Mesendoderm (in vitro differentiated cells): ENCODE results near the gene MORF4L2. TPM values are rescaled to one million over a fixed set of nuclear protein-coding genes. Genes with fewer than 3 reads are reported as not detected.

Experiments
- DNase-seq: peaks from one replicate; pipeline ENCODE4 v3.0.0; 2013
- H2AK5ac ChIP-seq: 2 replicates; pipeline ENCODE4 v1.6.1; 2013; ENCODE audit warnings: low read length, inconsistent platforms
- H2BK120ac ChIP-seq: 2 replicates; pipeline ENCODE4 v1.6.1; 2013; ENCODE audit warnings: low read depth, mild to moderate bottlenecking, low read length, moderate library complexity, mixed read lengths
- H2BK15ac ChIP-seq: replicated peaks from 2 replicates; pipeline ENCODE4 v1.6.1; 2013; ENCODE audit warnings: low read depth, mild to moderate bottlenecking, moderate library complexity
- H2BK5ac ChIP-seq: 2 replicates; pipeline ENCODE4 v1.6.1; 2013; ENCODE audit warnings: low read length, inconsistent platforms
- H3K18ac ChIP-seq: 2 replicates; pipeline ENCODE4 v1.6.1; 2013; ENCODE audit warnings: mild to moderate bottlenecking, low read length, mixed read lengths
- H3K23ac ChIP-seq: one replicate; pipeline ENCODE4 v1.6.1; 2013; ENCODE audit warnings: low read length
- H3K27ac ChIP-seq: 2 replicates; pipeline ENCODE4 v1.5.1; 2013; ENCODE audit warnings: low read depth, mild to moderate bottlenecking, inconsistent platforms, low read length, moderate library complexity
- H3K27me3 ChIP-seq: 2 replicates; pipeline ENCODE4 v1.6.1; 2013; ENCODE audit warnings: low read length, control low read depth, mild to moderate bottlenecking, inconsistent platforms; ENCODE audit not compliant: insufficient read depth, poor library complexity
- H3K36me3 ChIP-seq: 2 replicates; pipeline ENCODE4 v1.6.1; 2013; ENCODE audit warnings: low read length, inconsistent platforms; ENCODE audit not compliant: control insufficient read depth, insufficient read depth
- H3K4ac ChIP-seq: one replicate; pipeline ENCODE4 v1.6.1; 2013; ENCODE audit warnings: low read depth, mild to moderate bottlenecking, low read length, moderate library complexity
- H3K4me1 ChIP-seq: 2 replicates; pipeline ENCODE4 v1.6.1; 2013; ENCODE audit warnings: low read depth, low read length, inconsistent platforms; ENCODE audit not compliant: control insufficient read depth
- H3K4me2 ChIP-seq: 2 replicates; pipeline ENCODE4 v1.6.1; 2013; ENCODE audit warnings: low read length
- H3K4me3 ChIP-seq: 2 replicates; pipeline ENCODE4 v1.5.1; 2013; ENCODE audit warnings: mild to moderate bottlenecking, low read length
- H3K56ac ChIP-seq: one replicate; pipeline ENCODE4 v1.6.1; 2013; ENCODE audit warnings: low read length
- H3K79me1 ChIP-seq: 2 replicates; pipeline ENCODE4 v1.6.1; 2013; ENCODE audit warnings: low read length, inconsistent platforms
- H3K79me2 ChIP-seq: 2 replicates; pipeline ENCODE4 v1.6.1; 2013; ENCODE audit warnings: mild to moderate bottlenecking, low read length; ENCODE audit not compliant: control insufficient read depth, insufficient read depth
- H3K9ac ChIP-seq: 2 replicates; pipeline ENCODE4 v1.6.1; 2013; ENCODE audit warnings: low read length, inconsistent platforms
- H4K5ac ChIP-seq: one replicate; pipeline ENCODE4 v1.6.1; 2013; ENCODE audit warnings: low read length
- H4K8ac ChIP-seq: one replicate; pipeline ENCODE4 v1.6.1; 2013; ENCODE audit warnings: low read depth, mild to moderate bottlenecking, control low read depth, low read length, moderate library complexity
- WGBS: extraction: QIAGEN DNeasy Blood & Tissue Kit; methylation state at CpG from one replicate; pipeline ENCODE4 v1.1.7; 2013; ENCODE audit warnings: low lambda C conversion rate, missing lambda C conversion rate; ENCODE audit not compliant: insufficient coverage; ENCODE audit errors: extremely low coverage; 5-methylcytosine and 5-hydroxymethylcytosine counted together
- polyA plus RNA-seq, 2 experiments: library from polyadenylated mRNA; stranded (reverse); fragments of 200-250 nt; gene quantifications; one replicate each; pipeline ENCODE4 v1.2.3, GENCODE V29; 2013

The MORF4L2 gene
- 337 TPM for polyA plus RNA-seq (2013, experiment 1 of 2)
- 337 TPM for polyA plus RNA-seq (2013, experiment 2 of 2)

DNA sequence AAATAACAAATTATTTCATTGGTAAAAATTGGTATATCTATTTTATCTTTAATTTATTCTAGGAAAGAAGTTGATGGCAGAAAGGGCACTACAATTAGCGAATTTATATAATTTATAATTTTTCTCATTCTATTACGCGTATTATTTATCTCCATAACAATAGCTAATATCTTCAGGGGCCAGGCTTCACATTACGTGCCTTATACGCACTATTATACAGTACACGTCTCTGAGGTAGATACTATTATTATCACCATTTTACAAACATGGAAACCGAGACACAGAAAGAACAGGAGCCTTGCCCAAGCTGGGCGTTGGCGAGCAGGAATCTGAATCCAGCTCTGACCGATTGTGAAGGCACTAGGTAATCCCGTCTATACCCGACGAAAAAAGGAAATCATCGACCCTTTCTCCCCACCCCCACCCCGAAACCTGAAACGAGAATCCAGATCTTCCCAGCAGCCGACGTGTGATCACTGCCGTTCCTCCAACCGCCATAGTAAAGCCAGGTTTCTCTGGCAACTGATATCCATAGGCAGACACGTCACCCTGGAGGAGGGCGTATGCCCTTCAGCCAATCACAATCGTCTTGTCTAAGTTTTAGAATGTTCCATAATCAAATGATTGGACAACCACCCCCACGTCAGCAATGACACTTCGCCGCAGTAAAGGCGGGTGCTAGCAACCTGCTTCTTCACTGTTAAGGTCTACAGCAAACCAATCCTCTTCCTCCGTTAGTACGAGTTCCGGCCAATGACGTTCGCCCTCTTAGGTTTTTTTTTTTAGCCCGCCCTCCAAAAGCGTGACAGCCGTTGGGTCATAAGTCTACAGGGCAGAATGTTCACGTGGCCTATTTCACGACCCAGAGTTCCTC, at the start of gene MORF4L2:
Gene MORF4L2 (minus strand): TSS at position 501 of the 874 bp plus-strand sequence. CDS start 9,672 bp downstream, outside the sequence.
- no CpG with 5 or more reads among the region's 37 CpGs for WGBS
- peak within 1 kb of the TSS; percentile 90 for H3K18ac ChIP-seq
- H3K56ac ChIP-seq, result peak within 1 kb of the TSS; percentile 93
- DNase-seq, result peak; percentile 99
- peak within 1 kb of the TSS; percentile 52 for H3K4me2 ChIP-seq
- no peak within 1 kb of the TSS for H2BK5ac ChIP-seq
- H3K79me2 ChIP-seq, result peaks cover 13% of the 10 kb centered on the region
- no peak within 1 kb of the TSS for H2BK15ac ChIP-seq
- H4K5ac ChIP-seq, result no peak within 1 kb of the TSS
- peak within 1 kb of the TSS; percentile 70 for H3K4ac ChIP-seq
- H2AK5ac ChIP-seq, result no peak within 1 kb of the TSS
- H2BK120ac ChIP-seq, result no peak within 1 kb of the TSS
- H3K23ac ChIP-seq, result no peak within 1 kb of the TSS
- H3K27ac ChIP-seq, result peak within 1 kb of the TSS; percentile 94
- no peaks in the 10 kb centered on the region for H3K27me3 ChIP-seq
- H3K4me1 ChIP-seq, result no peaks in the 10 kb centered on the region
- H3K36me3 ChIP-seq, result peaks cover 3% of the 10 kb centered on the region
- peak within 1 kb of the TSS; percentile 89 for H3K9ac ChIP-seq
- H3K4me3 ChIP-seq, result peak within 1 kb of the TSS; percentile 92
- H3K79me1 ChIP-seq, result no peaks in the 10 kb centered on the region
- H4K8ac ChIP-seq, result no peak within 1 kb of the TSS

GRCh38 chrX:103734125-103734760, 47.7 kb upstream of the MORF4L2 start:
- no CpG with 5 or more reads among the region's 4 CpGs for WGBS
- DNase-seq, result no peak
- H2AK5ac ChIP-seq, result no peak overlapping the region
- no peak overlapping the region for H4K8ac ChIP-seq
- H3K27me3 ChIP-seq, result no peaks in the 10 kb centered on the region
- H3K79me2 ChIP-seq, result no peaks in the 10 kb centered on the region
- H2BK120ac ChIP-seq, result no peak overlapping the region
- H2BK5ac ChIP-seq, result no peak overlapping the region
- no peak overlapping the region for H3K9ac ChIP-seq
- H3K4me1 ChIP-seq, result peaks cover 22% of the 10 kb centered on the region
- H3K18ac ChIP-seq, result peak overlapping the region; percentile 68
- H2BK15ac ChIP-seq, result no peak overlapping the region
- H4K5ac ChIP-seq, result no peak overlapping the region
- no peak overlapping the region for H3K27ac ChIP-seq
- no peak overlapping the region for H3K23ac ChIP-seq
- no peaks in the 10 kb centered on the region for H3K36me3 ChIP-seq
- H3K79me1 ChIP-seq, result no peaks in the 10 kb centered on the region
- peak overlapping the region; percentile 42 for H3K56ac ChIP-seq
- no peak overlapping the region for H3K4me3 ChIP-seq
- peak overlapping the region; percentile 12 for H3K4ac ChIP-seq
- no peak overlapping the region for H3K4me2 ChIP-seq

GRCh38 chrX:103733017-103733416, 46.5 kb upstream of the MORF4L2 start:
- no peak overlapping the region for H3K23ac ChIP-seq
- H3K4me3 ChIP-seq, result no peak overlapping the region
- no peak overlapping the region for H3K27ac ChIP-seq
- no peak overlapping the region for H3K4ac ChIP-seq
- DNase-seq, result no peak
- H2BK120ac ChIP-seq, result no peak overlapping the region
- WGBS, result no CpG with 5 or more reads among the region's 1 CpG
- H3K4me2 ChIP-seq, result no peak overlapping the region
- no peaks in the 10 kb centered on the region for H3K79me1 ChIP-seq
- H3K27me3 ChIP-seq, result no peaks in the 10 kb centered on the region
- H3K36me3 ChIP-seq, result no peaks in the 10 kb centered on the region
- no peak overlapping the region for H4K8ac ChIP-seq
- H4K5ac ChIP-seq, result no peak overlapping the region
- H2BK15ac ChIP-seq, result no peak overlapping the region
- no peak overlapping the region for H2BK5ac ChIP-seq
- no peak overlapping the region for H3K18ac ChIP-seq
- H3K79me2 ChIP-seq, result no peaks in the 10 kb centered on the region
- no peak overlapping the region for H3K56ac ChIP-seq
- no peak overlapping the region for H2AK5ac ChIP-seq
- no peak overlapping the region for H3K9ac ChIP-seq
- peaks cover 30% of the 10 kb centered on the region for H3K4me1 ChIP-seq

DNA sequence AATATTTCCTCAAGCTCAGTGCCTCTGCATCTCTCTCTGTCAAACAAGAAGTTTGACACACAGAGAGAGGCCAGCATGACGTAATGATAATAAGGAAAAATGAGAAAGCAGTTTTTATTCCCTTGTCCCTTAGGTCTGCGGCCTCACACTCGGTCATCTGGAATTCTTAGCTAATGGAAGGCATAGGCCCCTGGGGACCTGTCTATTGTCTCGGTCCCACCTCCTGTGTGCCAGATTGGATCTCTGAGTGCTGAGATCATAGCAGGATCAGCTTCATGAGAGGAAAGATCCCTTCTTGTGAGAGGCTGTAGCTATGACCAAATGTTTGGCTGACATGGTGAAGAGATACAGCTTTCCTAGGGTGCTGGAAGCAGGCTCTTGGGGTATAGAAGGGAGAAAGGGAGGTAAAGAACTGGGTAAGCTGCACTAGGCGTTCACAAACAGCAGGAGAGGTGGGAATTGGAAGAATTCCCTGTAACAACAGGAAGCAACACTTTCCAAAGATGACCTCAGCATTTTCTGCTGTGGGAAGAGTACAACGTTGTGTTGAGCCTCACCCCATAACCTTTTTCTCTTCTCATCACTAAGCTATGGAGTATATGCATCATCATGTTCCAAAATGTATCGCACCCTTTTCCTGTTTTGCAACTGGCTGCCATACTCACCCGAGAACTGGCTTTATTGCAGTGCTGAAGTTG, 44.4 kb upstream of the MORF4L2 start:
- Histone ChIP-seq H3K27ac (peak overlapping the region; percentile 66), H4K5ac (no peak overlapping the region), H3K79me2 (no peaks in the 10 kb centered on the region), H2BK120ac (no peak overlapping the region), H3K27me3 (no peaks in the 10 kb centered on the region), H3K79me1 (no peaks in the 10 kb centered on the region), H3K18ac (peak overlapping the region; percentile 80), H3K9ac (peak overlapping the region; percentile 9), H3K4me3 (no peak overlapping the region), H2BK15ac (no peak overlapping the region), H3K23ac (no peak overlapping the region), H3K56ac (peak overlapping the region; percentile 65), H3K36me3 (no peaks in the 10 kb centered on the region), H2AK5ac (no peak overlapping the region), H4K8ac (no peak overlapping the region), H3K4me2 (no peak overlapping the region), H2BK5ac (peak overlapping the region; percentile 54), H3K4ac (peak overlapping the region; percentile 31), H3K4me1 (peaks cover 38% of the 10 kb centered on the region)
- WGBS, result no CpG with 5 or more reads among the region's 8 CpGs
- peak; percentile 94 for DNase-seq

DNA sequence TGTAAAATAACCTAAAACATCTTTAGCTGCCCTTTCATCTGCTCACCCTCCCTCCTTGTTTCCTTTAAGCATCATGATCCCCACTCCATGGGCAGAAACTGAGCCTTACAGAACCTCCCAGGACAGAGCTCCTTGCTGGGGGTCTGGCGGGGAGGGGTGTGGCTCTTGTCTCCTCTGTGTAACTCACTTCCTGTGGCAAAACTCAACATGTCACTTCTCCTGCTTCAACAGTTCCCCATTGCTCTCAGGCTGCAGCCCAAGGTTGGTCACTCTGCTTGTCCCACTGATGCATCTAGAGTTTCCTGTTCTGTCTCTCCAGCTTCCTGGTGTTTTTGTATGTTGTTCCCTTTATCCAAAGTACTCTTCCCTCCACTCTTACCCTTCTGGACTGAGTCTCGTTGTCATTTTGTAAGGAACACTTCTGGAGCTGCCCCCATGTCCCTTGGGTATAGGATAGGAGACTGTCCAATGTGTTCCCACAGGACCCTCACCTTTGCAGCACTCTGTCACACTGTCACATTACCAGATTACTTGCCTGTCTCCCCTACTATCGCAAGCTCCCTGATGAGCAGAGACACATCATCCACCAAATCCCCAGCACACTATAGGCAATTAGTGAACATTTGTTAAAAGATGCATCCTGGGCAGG, 43.8 kb upstream of the MORF4L2 start:
- no peaks in the 10 kb centered on the region for H3K79me2 ChIP-seq
- H3K79me1 ChIP-seq, result no peaks in the 10 kb centered on the region
- H2BK120ac ChIP-seq, result no peak overlapping the region
- H3K18ac ChIP-seq, result peak overlapping the region; percentile 80
- no peak overlapping the region for H4K5ac ChIP-seq
- no CpG with 5 or more reads among the region's 3 CpGs for WGBS
- no peaks in the 10 kb centered on the region for H3K27me3 ChIP-seq
- H3K56ac ChIP-seq, result peak overlapping the region; percentile 65
- H3K36me3 ChIP-seq, result no peaks in the 10 kb centered on the region
- H3K4me3 ChIP-seq, result no peak overlapping the region
- peaks cover 38% of the 10 kb centered on the region for H3K4me1 ChIP-seq
- no peak overlapping the region for H2AK5ac ChIP-seq
- H3K23ac ChIP-seq, result no peak overlapping the region
- no peak overlapping the region for H3K4me2 ChIP-seq
- H2BK5ac ChIP-seq, result peak overlapping the region; percentile 40
- DNase-seq, result no peak
- no peak overlapping the region for H4K8ac ChIP-seq
- H3K27ac ChIP-seq, result peak overlapping the region; percentile 66
- no peak overlapping the region for H3K9ac ChIP-seq
- no peak overlapping the region for H2BK15ac ChIP-seq
- no peak overlapping the region for H3K4ac ChIP-seq
